Prostate gland (tissue), 2 donors: ENCODE data around the gene FANCD2. TPM values are rescaled to one million over a fixed set of nuclear protein-coding genes. Genes with fewer than 3 reads are reported as not detected.
"Not testable (repeated sequence)": the region's sequence is repeated elsewhere in the genome, so short reads cannot be mapped to it uniquely, and the experiment has no call there.

Experiments
- DNase-seq: peaks from one replicate; pipeline ENCODE4 v3.0.0-alpha.2; 2019; ENCODE audit warnings: low spot score
- H3K27ac ChIP-seq, 2 donors: fragments of 200-600 bp; sonication (generic); 2 replicates each; pipeline ENCODE4 v1.5.1; 2017 to 2019
- H3K27me3 ChIP-seq: fragments of 200-600 bp; sonication (generic); replicated peaks from 2 replicates; pipeline ENCODE4 v1.5.1; 2019; ENCODE audit not compliant: insufficient read depth
- H3K36me3 ChIP-seq, 2 donors: fragments of 200-600 bp; sonication (generic); 1 replicate in 1 of 2; 2 replicates in 1 of 2; pipeline versions ENCODE4 v1.5.1 to v1.8.1; 2017 to 2019
- H3K4me1 ChIP-seq: fragments of 200-600 bp; sonication (generic); replicated peaks from 2 replicates; pipeline ENCODE4 v1.5.1; 2019
- H3K4me3 ChIP-seq, 2 donors: fragments of 200-600 bp; sonication (generic); 2 replicates each; pipeline ENCODE4 v1.5.1; 2017 to 2019
- H3K9me3 ChIP-seq: fragments of 200-600 bp; sonication (generic); 2 replicates; pipeline ENCODE4 v1.5.1; 2017
- POLR2A ChIP-seq: fragments of 450-650 bp; IDR thresholded peaks from one replicate; pipeline ENCODE4 v1.6.1; 2016; ENCODE audit warnings: antibody characterized with exemption, mild to moderate bottlenecking
- POLR2AphosphoS5 ChIP-seq: sonication (generic); formaldehyde crosslinking; IDR thresholded peaks from one replicate; pipeline ENCODE4 v1.6.1; 2017; ENCODE audit warnings: antibody characterized with exemption
- WGBS: methylation state at CpG from one replicate; pipeline ENCODE4 v1.1.5; 2018; 5-methylcytosine and 5-hydroxymethylcytosine counted together
- intact Hi-C: fragments of 100-400 bp; cut with DNase I; formaldehyde crosslinking; loops from one replicate; pipeline ENCODE4 v1.14.2; 2022
- total RNA-seq, 2 donors: library from RNA; depleted of rRNA; stranded (reverse); fragments of >200 nt; gene quantifications; one replicate each; pipeline ENCODE4 v1.1.0, GENCODE V29; 2016
- TF ChIP-seq, protein P1 (sequence below), 4 experiments: fragments of 200-600 bp in 2 of 4; fragments of 450-650 bp in 2 of 4; sonication (generic) in 2 of 4; IDR thresholded peaks; 1 replicate in 3 of 4; 2 replicates in 1 of 4; pipeline ENCODE4 v1.5.1; 2016 to 2019; ENCODE audit warnings: antibody characterized with exemption in 4 of 4, mild to moderate bottlenecking in 2 of 4, moderate library complexity in 2 of 4

FANCD2 gene
- total RNA-seq, 2 donors from 2014 or later, result 7.6 to 13.2 TPM

DNA sequence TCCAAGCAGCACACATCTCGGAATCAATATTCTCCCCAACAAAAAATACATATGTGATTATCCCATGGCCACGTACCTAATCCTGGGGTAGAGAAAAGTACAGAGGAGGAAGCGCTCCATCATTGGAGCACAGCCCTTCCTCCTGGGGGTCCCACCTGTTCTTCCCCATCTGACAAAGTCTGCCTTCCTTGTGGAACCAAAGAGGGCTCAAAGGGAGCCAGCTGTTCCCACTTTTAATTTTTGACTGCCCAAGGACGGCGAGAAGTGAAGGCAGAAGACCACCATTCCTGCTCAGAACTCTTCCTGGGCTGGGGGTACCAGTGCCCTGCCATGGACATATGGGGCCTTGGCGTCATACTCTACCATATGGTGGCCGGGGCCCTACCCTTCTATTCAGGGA, 14.1 kb upstream of the FANCD2 start:
- WGBS, result 88% methylated on average over 7 of the region's 7 CpGs
- no peak for TF ChIP-seq POLR2AphosphoS5
- TF ChIP-seq, protein P1, sequence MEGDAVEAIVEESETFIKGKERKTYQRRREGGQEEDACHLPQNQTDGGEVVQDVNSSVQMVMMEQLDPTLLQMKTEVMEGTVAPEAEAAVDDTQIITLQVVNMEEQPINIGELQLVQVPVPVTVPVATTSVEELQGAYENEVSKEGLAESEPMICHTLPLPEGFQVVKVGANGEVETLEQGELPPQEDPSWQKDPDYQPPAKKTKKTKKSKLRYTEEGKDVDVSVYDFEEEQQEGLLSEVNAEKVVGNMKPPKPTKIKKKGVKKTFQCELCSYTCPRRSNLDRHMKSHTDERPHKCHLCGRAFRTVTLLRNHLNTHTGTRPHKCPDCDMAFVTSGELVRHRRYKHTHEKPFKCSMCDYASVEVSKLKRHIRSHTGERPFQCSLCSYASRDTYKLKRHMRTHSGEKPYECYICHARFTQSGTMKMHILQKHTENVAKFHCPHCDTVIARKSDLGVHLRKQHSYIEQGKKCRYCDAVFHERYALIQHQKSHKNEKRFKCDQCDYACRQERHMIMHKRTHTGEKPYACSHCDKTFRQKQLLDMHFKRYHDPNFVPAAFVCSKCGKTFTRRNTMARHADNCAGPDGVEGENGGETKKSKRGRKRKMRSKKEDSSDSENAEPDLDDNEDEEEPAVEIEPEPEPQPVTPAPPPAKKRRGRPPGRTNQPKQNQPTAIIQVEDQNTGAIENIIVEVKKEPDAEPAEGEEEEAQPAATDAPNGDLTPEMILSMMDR (IDR thresholded peaks at IDR 0.05), result no peak
- TF ChIP-seq POLR2A, result no peak
- no peaks in the 10 kb centered on the region for H3K9me3 ChIP-seq
- peaks cover 11% of the 10 kb centered on the region for H3K4me1 ChIP-seq
- DNase-seq, result no peak
- intact Hi-C loops, result no loop called here
- H3K27me3 ChIP-seq, result no peaks in the 10 kb centered on the region
- no peak overlapping the region for H3K4me3 ChIP-seq
- H3K36me3 ChIP-seq, result no peaks in the 10 kb centered on the region
- H3K27ac ChIP-seq, result no peak overlapping the region

DNA sequence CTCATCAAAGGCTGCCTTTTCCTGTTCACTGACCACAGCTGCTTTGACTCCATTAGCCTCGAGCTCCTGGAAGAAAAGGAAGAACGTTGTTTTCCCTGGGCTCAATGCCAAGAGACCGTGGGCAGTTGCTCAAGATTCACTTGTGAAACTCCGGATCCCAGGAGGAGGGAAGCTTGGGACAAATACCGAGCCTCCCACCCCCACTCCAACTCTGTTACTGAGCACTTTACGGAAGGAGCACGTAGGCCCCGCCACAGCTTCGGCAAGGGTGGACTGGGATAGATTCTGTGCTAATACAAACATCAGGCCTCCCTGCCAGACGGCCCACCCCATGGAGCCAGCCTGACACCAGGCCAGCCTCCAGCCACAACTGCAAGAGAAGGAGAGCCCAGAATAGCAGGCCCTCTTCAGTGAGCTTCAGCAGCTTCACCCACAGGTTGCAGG, 10.8 kb upstream of the FANCD2 start:
- intact Hi-C loops, result no loop called here
- WGBS, result 6% methylated on average over 10 of the region's 10 CpGs
- Histone ChIP-seq H3K4me1 (peaks cover 9% of the 10 kb centered on the region), H3K9me3 (no peaks in the 10 kb centered on the region), H3K27ac (peak overlapping the region; percentile 64 to 76), H3K27me3 (no peaks in the 10 kb centered on the region), H3K36me3 (no peaks in the 10 kb centered on the region), H3K4me3 (no peak overlapping the region)
- no peak for TF ChIP-seq POLR2A
- peak; percentile 59 for TF ChIP-seq POLR2AphosphoS5
- DNase-seq, result peak; percentile 65

DNA sequence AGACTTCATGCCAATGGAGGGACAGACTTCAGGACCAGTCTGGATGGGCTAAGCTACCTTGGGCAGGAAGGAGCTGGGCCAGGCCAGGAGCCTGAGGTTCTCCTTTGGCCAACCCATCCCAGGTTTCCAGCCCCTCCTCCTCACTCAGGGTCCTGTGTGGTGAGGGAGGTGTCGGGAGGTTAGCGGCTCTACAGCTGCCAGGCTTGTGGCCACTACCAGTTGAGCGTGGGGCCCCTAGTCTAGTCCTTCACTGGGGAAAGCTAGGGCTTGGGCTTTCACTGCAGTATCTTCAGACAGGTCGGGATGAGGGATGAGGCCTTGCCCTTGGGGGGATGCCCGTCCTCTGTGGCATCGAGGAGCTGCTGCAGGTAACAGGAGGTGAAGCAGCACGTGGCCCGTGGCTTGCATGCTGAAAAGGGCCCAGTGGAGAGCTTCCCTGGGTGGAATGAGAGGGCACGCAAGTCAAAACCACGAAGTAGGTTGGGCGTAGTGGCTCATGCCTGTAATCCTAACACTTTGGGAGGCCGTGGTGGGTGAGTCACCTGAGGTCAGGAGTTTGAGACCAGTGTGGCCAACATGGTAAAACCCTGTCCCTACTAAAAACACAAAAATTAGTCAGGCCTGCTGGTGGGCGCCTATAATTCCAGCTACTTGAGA, 8.5 kb upstream of the FANCD2 start:
- 88% methylated on average over 13 of the region's 13 CpGs for WGBS
- H3K36me3 ChIP-seq, result no peaks in the 10 kb centered on the region
- intact Hi-C loops, result no loop called here
- H3K4me1 ChIP-seq, result peaks cover 7% of the 10 kb centered on the region
- no peak overlapping the region for H3K27ac ChIP-seq
- DNase-seq, result no peak
- H3K9me3 ChIP-seq, result no peaks in the 10 kb centered on the region
- H3K4me3 ChIP-seq, result no peak overlapping the region
- TF ChIP-seq, protein P1 (IDR thresholded peaks at IDR 0.05), result no peak
- no peak for TF ChIP-seq POLR2AphosphoS5
- no peak for TF ChIP-seq POLR2A
- H3K27me3 ChIP-seq, result no peaks in the 10 kb centered on the region

DNA sequence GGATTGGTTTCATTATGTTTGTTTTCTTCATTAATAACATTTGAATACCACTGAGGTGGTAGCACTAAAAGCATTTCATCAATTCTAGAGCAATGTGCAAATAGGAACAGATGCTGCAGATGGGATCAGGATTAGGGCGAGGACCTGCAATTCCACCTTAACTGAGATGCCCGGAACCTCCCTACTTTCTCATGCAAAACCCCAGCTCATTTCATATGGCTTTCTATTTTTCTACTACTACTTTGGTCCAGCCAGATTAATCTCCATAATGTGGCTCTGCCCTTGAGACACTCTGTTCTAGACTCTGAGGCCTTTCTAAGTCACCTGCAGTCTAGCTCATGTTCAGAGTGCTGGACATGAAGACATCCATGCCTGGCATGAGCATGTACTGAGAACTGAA, 7.4 kb upstream of the FANCD2 start:
- H3K27ac ChIP-seq, H3K4me3 ChIP-seq, intact Hi-C loops, DNase-seq, H3K27me3 ChIP-seq, H3K9me3 ChIP-seq, H3K4me1 ChIP-seq, H3K36me3 ChIP-seq: not testable (repeated sequence)
- 94% methylated on average over 2 of the region's 2 CpGs for WGBS

DNA sequence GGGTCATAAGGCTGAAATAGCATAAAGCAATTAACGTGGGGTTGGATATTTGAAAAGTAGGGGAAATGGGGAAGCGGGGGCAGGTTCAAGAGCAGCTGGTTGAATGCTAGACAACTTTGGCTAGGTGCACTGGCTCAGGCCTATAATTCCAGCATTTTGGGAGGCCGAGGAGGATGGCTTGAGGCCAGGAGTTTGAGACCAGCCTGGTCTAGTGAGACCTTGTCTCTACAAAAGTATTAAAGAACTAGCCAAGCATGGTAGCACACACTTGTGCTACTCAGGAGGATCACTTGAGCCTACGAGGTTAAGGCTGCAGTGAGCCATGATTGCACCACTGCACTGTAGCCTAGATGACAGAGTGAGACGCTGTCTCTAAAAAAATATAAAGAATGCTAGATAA, 6.9 kb upstream of the FANCD2 start:
- H3K4me3 ChIP-seq, result no peak overlapping the region
- 84% methylated on average over 5 of the region's 5 CpGs for WGBS
- no peaks in the 10 kb centered on the region for H3K27me3 ChIP-seq
- DNase-seq, result no peak
- H3K36me3 ChIP-seq, result no peaks in the 10 kb centered on the region
- peaks cover 7% of the 10 kb centered on the region for H3K4me1 ChIP-seq
- intact Hi-C loops, result no loop called here
- H3K27ac ChIP-seq, result no peak overlapping the region
- H3K9me3 ChIP-seq, result no peaks in the 10 kb centered on the region
- no peak for TF ChIP-seq POLR2A
- TF ChIP-seq, protein P1 (IDR thresholded peaks at IDR 0.05), result no peak
- TF ChIP-seq POLR2AphosphoS5, result no peak
